Lung (tissue), 12 donors: ENCODE results near the gene MACROH2A1. TPM values are rescaled to one million over a fixed set of nuclear protein-coding genes. Genes with fewer than 3 reads are reported as not detected.

ENCODE experiments used
- ATAC-seq: fragments of 200-7000 bp; cut with Tn5 transposase; one replicate; pipeline ENCODE4 v1.9.1; 2020; ENCODE audit warnings: moderate number of reproducible peaks; ENCODE audit not compliant: insufficient read depth, low FRiP score
- DNase-seq, 3 donors: peaks; one replicate each; pipeline ENCODE4 v3.0.0-alpha.2; 2013 to 2017
- H3K27ac ChIP-seq, 2 donors: one replicate each; pipeline ENCODE4 v1.5.1; 2013; ENCODE audit warnings: mild to moderate bottlenecking in 2 of 2, moderate library complexity in 2 of 2, control low read depth in 1 of 2, inconsistent platforms in 1 of 2, low read depth in 1 of 2, low read length in 1 of 2
- H3K27me3 ChIP-seq, 3 donors: one replicate each; pipeline ENCODE4 v1.5.1; 2013; ENCODE audit warnings: low read length in 2 of 3; ENCODE audit not compliant: control insufficient read depth in 3 of 3, insufficient read depth in 3 of 3
- H3K36me3 ChIP-seq, 4 donors: one replicate each; pipeline ENCODE4 v1.5.1; 2013; ENCODE audit warnings: low read length in 4 of 4, mild to moderate bottlenecking in 1 of 4, moderate library complexity in 1 of 4; ENCODE audit not compliant: control insufficient read depth in 4 of 4, insufficient read depth in 4 of 4
- H3K4me1 ChIP-seq, 5 donors: one replicate each; pipeline ENCODE4 v1.5.1; 2013; ENCODE audit warnings: low read length in 5 of 5, mild to moderate bottlenecking in 2 of 5, moderate library complexity in 1 of 5; ENCODE audit not compliant: control insufficient read depth in 5 of 5, insufficient read depth in 5 of 5
- H3K4me3 ChIP-seq: one replicate; pipeline ENCODE4 v1.5.1; 2013; ENCODE audit warnings: mild to moderate bottlenecking, control low read depth, moderate library complexity
- H3K9ac ChIP-seq, 2 donors: one replicate each; pipeline ENCODE4 v1.5.1; 2013; ENCODE audit warnings: low read length in 2 of 2, control low read depth in 1 of 2; ENCODE audit not compliant: insufficient read depth in 1 of 2
- H3K9me3 ChIP-seq, 4 donors: one replicate each; pipeline ENCODE4 v1.5.1; 2013; ENCODE audit warnings: low read length in 3 of 4, mild to moderate bottlenecking in 1 of 4, moderate library complexity in 1 of 4; ENCODE audit not compliant: control insufficient read depth in 4 of 4, insufficient read depth in 3 of 4
- CTCF ChIP-seq: IDR thresholded peaks from 2 replicates; pipeline ENCODE4 v1.5.1; 2012; ENCODE audit warnings: mild to moderate bottlenecking; ENCODE audit errors: control extremely low read depth, extremely low read depth
- WGBS, 2 donors: extraction: QIAGEN DNeasy Blood & Tissue Kit; methylation state at CpG; one replicate each; pipeline ENCODE4 v1.1.7; 2013; 5-methylcytosine and 5-hydroxymethylcytosine counted together
- polyA plus RNA-seq, 2 donors: library from polyadenylated mRNA; stranded (reverse); fragments of 200-250 nt; gene quantifications; one replicate each; pipeline ENCODE4 v1.2.1, GENCODE V29; 2013
- total RNA-seq, 2 donors: library from RNA; depleted of rRNA in 1 of 2; stranded (reverse); fragments of >200 nt in 1 of 2; gene quantifications; one replicate each; pipeline ENCODE4 v1.2.1, GENCODE V29; 2014 to 2021
- donor health status: control.
- donor health status: control.
- donor health status: Bipolar disorder and iron deficiency.
- donor health status: healthy.
- donor health status: DM: yes; HTN: yes; CAD: no.

MACROH2A1 gene
- total and polyA plus RNA-seq, 4 donors, result 149 to 334 (median 248) TPM

- H3K9ac ChIP-seq, result no peak overlapping the region
- TF ChIP-seq CTCF, result no peak
- WGBS, 2 donors, result 69 to 82% methylated on average over 2 of the region's 2 CpGs
- H3K9me3 ChIP-seq, result no peaks in the 10 kb centered on the region
- H3K27ac ChIP-seq, result no peak overlapping the region
- no peak for ATAC-seq
- H3K4me3 ChIP-seq, result no peak overlapping the region
- peaks cover 0 to 4% (median 0%) of the 10 kb centered on the region in 3 donors for H3K27me3 ChIP-seq
- H3K4me1 ChIP-seq, result no peaks in the 10 kb centered on the region
- no peak for DNase-seq
- no peaks in the 10 kb centered on the region for H3K36me3 ChIP-seq
These were observed 83.6 kb downstream of the MACROH2A1 start for GRCh38 chr5:135315386-135315785.

- 80 to 87% methylated on average over 2 of the region's 2 CpGs for WGBS, 2 donors
- Histone ChIP-seq H3K36me3 (no peaks in the 10 kb centered on the region), H3K9ac (no peak overlapping the region), H3K4me1 (no peaks in the 10 kb centered on the region), H3K4me3 (no peak overlapping the region), H3K9me3 (no peaks in the 10 kb centered on the region), H3K27ac (no peak overlapping the region), H3K27me3 (peaks cover 0 to 4% (median 0%) of the 10 kb centered on the region in 3 donors)
- ATAC-seq, result no peak
- DNase-seq, result no peak
- no peak for TF ChIP-seq CTCF
These were observed 85.1 kb downstream of the MACROH2A1 start for GRCh38 chr5:135313946-135314345.

GRCh38 chr5:135313405-135313804 is 85.6 kb downstream of the MACROH2A1 start:
- no peaks in the 10 kb centered on the region for H3K9me3 ChIP-seq
- no peak for TF ChIP-seq CTCF
- H3K27me3 ChIP-seq, result peaks cover 0 to 4% (median 0%) of the 10 kb centered on the region in 3 donors
- H3K36me3 ChIP-seq, result no peaks in the 10 kb centered on the region
- H3K27ac ChIP-seq, result no peak overlapping the region
- no peak for ATAC-seq
- 83 to 89% methylated on average over 4 of the region's 4 CpGs for WGBS, 2 donors
- H3K9ac ChIP-seq, result no peak overlapping the region
- H3K4me3 ChIP-seq, result no peak overlapping the region
- H3K4me1 ChIP-seq, result no peaks in the 10 kb centered on the region
- DNase-seq, result no peak

- Histone ChIP-seq H3K27me3 (peaks cover 0 to 4% (median 0%) of the 10 kb centered on the region in 3 donors), H3K9me3 (no peaks in the 10 kb centered on the region), H3K9ac (no peak overlapping the region), H3K36me3 (no peaks in the 10 kb centered on the region), H3K4me3 (no peak overlapping the region), H3K27ac (no peak overlapping the region), H3K4me1 (no peaks in the 10 kb centered on the region)
- 95 to 96% methylated on average over 10 of the region's 10 CpGs for WGBS, 2 donors
- DNase-seq, result no peak
- TF ChIP-seq CTCF, result no peak
- no peak for ATAC-seq
These were observed 86.6 kb downstream of the MACROH2A1 start for GRCh38 chr5:135312255-135312935.
